ENCODE measurements around the gene SLC22A3. TPM values are rescaled to one million over a fixed set of nuclear protein-coding genes. Genes with fewer than 3 reads are reported as not detected.
A peak's percentile ranks its signal among the peaks of the same experiment; 100 is the strongest.
"Not testable (repeated sequence)": the region's sequence is repeated elsewhere in the genome, so short reads cannot be mapped to it uniquely, and the experiment has no call there.

SLC22A3 gene
- total RNA-seq, 2 experiments from 2014 or later = not detected

DNA sequence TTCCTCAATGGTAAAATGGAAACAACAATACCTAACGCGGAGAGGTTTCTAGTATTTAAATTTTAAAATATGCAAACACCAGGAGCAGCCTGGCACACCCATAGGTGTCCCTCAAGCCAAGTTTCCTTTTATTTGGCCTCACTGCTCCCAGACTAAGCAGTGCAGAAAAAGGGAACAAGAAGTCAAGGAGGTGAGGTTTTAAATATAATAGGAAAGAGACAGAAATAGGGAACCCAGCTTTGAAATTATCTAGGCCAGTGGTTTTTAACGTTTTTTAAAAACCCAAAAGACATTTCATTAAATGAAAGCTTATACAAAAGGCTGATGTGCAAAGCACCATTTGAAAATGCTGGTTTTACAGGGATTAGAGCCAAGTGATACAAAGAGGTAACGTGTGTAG, 109.6 kb downstream of the SLC22A3 start:
- Mint-ChIP-seq H3K9me3 (peaks cover 1% of the 10 kb centered on the region), H3K27me3 (peaks cover 32% of the 10 kb centered on the region), H3K36me3 (peaks cover 21% of the 10 kb centered on the region), H3K27ac (peak overlapping the region; percentile 15), H3K4me1 (peaks cover 45% of the 10 kb centered on the region), H3K4me3 (no peak overlapping the region)
- ATAC-seq (ENCODE audit: low read depth) (no peak), DNase-seq (no peak)
- POLR2A ChIA-PET = no interaction called here

GRCh38 chr6:160461641-160462040, 113.5 kb downstream of the SLC22A3 start:
- no peak for ATAC-seq (ENCODE audit: low read depth)
- POLR2A ChIA-PET = no interaction called here
- no peak for DNase-seq
- H3K4me1 Mint-ChIP-seq = peaks cover 55% of the 10 kb centered on the region
- H3K27ac Mint-ChIP-seq = peak overlapping the region; percentile 84
- peak overlapping the region; percentile 66 for H3K4me3 Mint-ChIP-seq
- H3K27me3 Mint-ChIP-seq = peaks cover 14% of the 10 kb centered on the region
- peaks cover 6% of the 10 kb centered on the region for H3K9me3 Mint-ChIP-seq
- H3K36me3 Mint-ChIP-seq = peaks cover 34% of the 10 kb centered on the region

- DNase-seq (no peak), ATAC-seq (ENCODE audit: low read depth) (peak; percentile 23)
- Mint-ChIP-seq H3K4me1 (peaks cover 55% of the 10 kb centered on the region), H3K36me3 (peaks cover 36% of the 10 kb centered on the region), H3K4me3 (peak overlapping the region; percentile 66), H3K27me3 (peaks cover 17% of the 10 kb centered on the region), H3K9me3 (peaks cover 6% of the 10 kb centered on the region), H3K27ac (peak overlapping the region; percentile 84)
- POLR2A ChIA-PET = interaction anchor here (1.0 to 1.8 kb wide), 3 partner anchors 59 to 736 kb away, joined by 3 to 6 read pairs (median 5); partner anchors contain the start of gene WTAP
Observed at GRCh38 chr6:160462116-160462515, 113.9 kb downstream of the SLC22A3 start.

- POLR2A ChIA-PET = interaction anchor here (1.0 to 1.8 kb wide), 3 partner anchors 58 to 736 kb away, joined by 3 to 6 read pairs (median 5); partner anchors contain the start of gene WTAP
- Mint-ChIP-seq H3K27me3 (peaks cover 18% of the 10 kb centered on the region), H3K27ac (peak overlapping the region; percentile 49), H3K4me3 (peak overlapping the region; percentile 46), H3K36me3 (peaks cover 35% of the 10 kb centered on the region), H3K4me1 (peaks cover 50% of the 10 kb centered on the region), H3K9me3 (peaks cover 6% of the 10 kb centered on the region)
- ATAC-seq (ENCODE audit: low read depth) (peak; percentile 75), DNase-seq (peak; percentile 53)
Observed at GRCh38 chr6:160462551-160463109, 114.5 kb downstream of the SLC22A3 start.

DNA sequence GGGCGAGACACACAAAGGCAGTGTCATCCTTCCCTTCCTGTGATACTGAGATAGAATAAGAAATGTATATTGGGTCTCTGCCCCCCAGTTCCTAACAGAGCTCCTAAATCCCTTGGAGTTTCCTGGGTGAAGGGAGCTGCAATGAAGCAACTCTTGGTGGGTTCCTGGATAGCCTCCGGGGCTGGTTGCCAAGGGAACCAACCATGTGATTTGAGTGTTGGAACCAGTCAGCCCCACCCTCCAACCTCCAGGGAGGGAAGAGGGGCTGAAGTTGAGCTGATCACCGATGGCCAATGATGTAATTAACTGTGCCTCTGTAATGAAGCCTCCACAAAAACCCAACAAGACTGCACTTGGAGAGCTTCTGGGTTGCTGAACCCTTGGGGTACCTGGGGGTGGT, 116.6 kb downstream of the SLC22A3 start:
- peaks cover 27% of the 10 kb centered on the region for H3K36me3 Mint-ChIP-seq
- no peak overlapping the region for H3K4me3 Mint-ChIP-seq
- DNase-seq (no peak), ATAC-seq (ENCODE audit: low read depth) (no peak)
- H3K4me1 Mint-ChIP-seq = peaks cover 35% of the 10 kb centered on the region
- POLR2A ChIA-PET = interaction anchor here (1.6 kb wide), 1 partner anchor 55 kb away, joined by 9 read pairs; no protein-coding TSS in a partner anchor
- peaks cover 25% of the 10 kb centered on the region for H3K27me3 Mint-ChIP-seq
- H3K27ac Mint-ChIP-seq = no peak overlapping the region
- H3K9me3 Mint-ChIP-seq = peaks cover 7% of the 10 kb centered on the region

DNA sequence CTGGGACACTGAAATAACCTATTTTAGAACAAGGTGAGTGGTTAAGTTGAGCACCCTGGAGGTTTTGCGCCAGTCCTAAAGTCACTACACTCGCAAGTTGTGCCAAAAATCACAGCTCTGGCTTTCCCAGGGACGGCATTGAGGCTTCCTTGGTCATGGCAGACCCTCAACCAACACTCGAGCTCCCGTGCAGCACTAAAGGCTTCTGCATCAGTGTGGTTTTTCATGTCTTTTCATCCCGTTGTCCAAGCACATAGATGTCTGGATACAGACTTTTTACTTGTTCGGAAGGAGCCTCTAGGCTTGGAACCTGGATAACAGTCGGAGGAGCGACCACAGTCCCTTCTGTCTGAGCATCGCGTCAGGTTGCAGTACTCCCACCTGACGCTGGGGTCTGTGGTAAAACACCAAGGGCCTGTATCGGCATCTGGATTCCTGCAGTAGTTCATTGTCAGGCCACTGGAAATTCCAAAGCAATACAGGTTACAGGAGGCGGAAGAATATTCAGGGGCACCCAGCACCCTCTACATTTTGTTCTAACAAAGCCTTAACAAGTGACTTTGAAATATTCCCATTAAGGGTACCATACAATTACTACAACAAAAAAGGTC, 119.2 kb downstream of the SLC22A3 start:
- POLR2A ChIA-PET; DNase-seq; ATAC-seq (ENCODE audit: low read depth); H3K27ac Mint-ChIP-seq; H3K4me3 Mint-ChIP-seq: not testable (repeated sequence)
- peaks cover 11% of the 10 kb centered on the region for H3K9me3 Mint-ChIP-seq
- H3K36me3 Mint-ChIP-seq = peaks cover 22% of the 10 kb centered on the region
- H3K27me3 Mint-ChIP-seq = peaks cover 30% of the 10 kb centered on the region
- peaks cover 25% of the 10 kb centered on the region for H3K4me1 Mint-ChIP-seq

DNA sequence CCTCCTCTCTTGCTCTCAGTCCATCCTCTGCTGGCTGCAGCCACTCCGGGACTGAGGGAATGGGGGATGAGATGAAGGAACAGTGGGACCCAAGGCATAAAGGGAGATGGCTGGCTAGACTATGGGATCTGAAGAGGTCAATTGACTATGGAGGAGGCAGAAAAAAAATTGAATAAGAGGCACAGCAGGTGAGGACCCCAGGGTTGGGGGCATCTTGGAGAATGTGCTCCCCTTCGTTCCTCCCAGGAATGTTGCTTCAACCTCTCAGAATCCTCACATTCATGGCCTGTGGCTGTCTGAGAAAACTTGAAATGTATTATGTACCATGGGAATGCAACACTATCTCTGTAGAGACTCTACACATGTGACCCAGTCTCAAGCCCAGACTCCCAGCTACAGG, 121.0 kb downstream of the SLC22A3 start:
- no peak overlapping the region for H3K4me3 Mint-ChIP-seq
- DNase-seq = no peak
- POLR2A ChIA-PET = interaction anchor here (0.6 kb wide), 1 partner anchor 499 kb away, joined by 3 read pairs; no protein-coding TSS in a partner anchor
- peaks cover 18% of the 10 kb centered on the region for H3K36me3 Mint-ChIP-seq
- peaks cover 14% of the 10 kb centered on the region for H3K4me1 Mint-ChIP-seq
- ATAC-seq (ENCODE audit: low read depth) = no peak
- H3K27ac Mint-ChIP-seq = no peak overlapping the region
- peaks cover 11% of the 10 kb centered on the region for H3K9me3 Mint-ChIP-seq
- peaks cover 32% of the 10 kb centered on the region for H3K27me3 Mint-ChIP-seq

- peak overlapping the region; percentile 53 for H3K4me3 Mint-ChIP-seq
- H3K27me3 Mint-ChIP-seq; H3K9me3 Mint-ChIP-seq; ATAC-seq (ENCODE audit: low read depth); DNase-seq; H3K4me1 Mint-ChIP-seq; POLR2A ChIA-PET: not testable (repeated sequence)
- H3K36me3 Mint-ChIP-seq = peaks cover 19% of the 10 kb centered on the region
- peak overlapping the region; percentile 44 for H3K27ac Mint-ChIP-seq
Observed at GRCh38 chr6:160476056-160476455, 127.9 kb downstream of the SLC22A3 start.

- H3K27ac Mint-ChIP-seq; H3K27me3 Mint-ChIP-seq; H3K4me3 Mint-ChIP-seq; H3K4me1 Mint-ChIP-seq; ATAC-seq (ENCODE audit: low read depth); DNase-seq; POLR2A ChIA-PET: not testable (repeated sequence)
- peaks cover 11% of the 10 kb centered on the region for H3K9me3 Mint-ChIP-seq
- H3K36me3 Mint-ChIP-seq = peaks cover 27% of the 10 kb centered on the region
Observed at GRCh38 chr6:160477072-160477471, 128.9 kb downstream of the SLC22A3 start.

DNA sequence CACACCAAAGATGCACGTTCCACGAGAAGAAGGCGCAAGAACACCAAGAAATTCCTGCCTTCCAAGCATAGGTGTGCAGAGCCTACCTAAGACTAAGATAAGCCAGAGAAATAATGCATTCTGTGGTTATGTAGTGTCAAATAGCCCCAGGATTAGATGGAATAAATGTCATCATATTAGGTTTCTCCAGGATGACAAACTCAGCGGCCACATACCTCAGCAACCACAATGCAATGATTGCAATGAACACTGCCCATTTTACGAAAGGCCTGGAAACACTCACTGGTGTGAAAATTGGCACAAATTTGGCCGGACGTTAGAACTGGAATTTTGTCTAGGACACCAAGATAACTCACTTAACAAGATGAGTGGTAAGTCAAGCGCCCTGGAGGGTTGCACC, 129.7 kb downstream of the SLC22A3 start:
- DNase-seq (no peak), ATAC-seq (ENCODE audit: low read depth) (no peak)
- Mint-ChIP-seq H3K36me3 (peaks cover 35% of the 10 kb centered on the region), H3K4me1 (peaks cover 2% of the 10 kb centered on the region), H3K9me3 (peaks cover 18% of the 10 kb centered on the region), H3K4me3 (no peak overlapping the region), H3K27ac (no peak overlapping the region), H3K27me3 (peaks cover 4% of the 10 kb centered on the region)
- POLR2A ChIA-PET = no interaction called here

- POLR2A ChIA-PET = no interaction called here
- ATAC-seq (ENCODE audit: low read depth) = no peak
- peaks cover 29% of the 10 kb centered on the region for H3K36me3 Mint-ChIP-seq
Observed at GRCh38 chr6:160487116-160487515, 138.9 kb downstream of the SLC22A3 start.

GRCh38 chr6:160489091-160489490, 140.9 kb downstream of the SLC22A3 start:
- Mint-ChIP-seq H3K27me3 (peaks cover 2% of the 10 kb centered on the region), H3K9me3 (no peaks in the 10 kb centered on the region), H3K4me3 (no peak overlapping the region), H3K36me3 (peaks cover 19% of the 10 kb centered on the region), H3K4me1 (no peaks in the 10 kb centered on the region), H3K27ac (no peak overlapping the region)
- no peak for DNase-seq
- POLR2A ChIA-PET = no interaction called here
- no peak for ATAC-seq (ENCODE audit: low read depth)

More at GRCh38 chr6:160487116-160487515, 138.9 kb downstream of the SLC22A3 start:
- H3K4me3 Mint-ChIP-seq = no peak overlapping the region
- H3K27me3 Mint-ChIP-seq = peaks cover 2% of the 10 kb centered on the region
- no peak overlapping the region for H3K27ac Mint-ChIP-seq
- H3K4me1 Mint-ChIP-seq = no peaks in the 10 kb centered on the region
- no peak for DNase-seq
- peaks cover 6% of the 10 kb centered on the region for H3K9me3 Mint-ChIP-seq

- Mint-ChIP-seq H3K27me3 (peaks cover 8% of the 10 kb centered on the region), H3K9me3 (no peaks in the 10 kb centered on the region), H3K36me3 (peaks cover 22% of the 10 kb centered on the region), H3K4me3 (no peak overlapping the region), H3K27ac (no peak overlapping the region), H3K4me1 (no peaks in the 10 kb centered on the region)
- POLR2A ChIA-PET = no interaction called here
- DNase-seq (no peak), ATAC-seq (ENCODE audit: low read depth) (no peak)
Observed at GRCh38 chr6:160494576-160494975, 146.4 kb downstream of the SLC22A3 start.

GRCh38 chr6:160500639-160501038, 152.5 kb downstream of the SLC22A3 start:
- ATAC-seq (ENCODE audit: low read depth) (no peak), DNase-seq (no peak)
- Mint-ChIP-seq H3K4me3 (no peak overlapping the region), H3K9me3 (peaks cover 8% of the 10 kb centered on the region), H3K27ac (no peak overlapping the region), H3K36me3 (peaks cover 22% of the 10 kb centered on the region), H3K27me3 (peaks cover 4% of the 10 kb centered on the region), H3K4me1 (peaks cover 6% of the 10 kb centered on the region)
- POLR2A ChIA-PET = no interaction called here

All from activated naive CD8-positive, alpha-beta T cell treated with anti-CD3 and anti-CD28 coated beads, Interleukin-2, amount 10 ng/mL, durations not matched to agents 7 days and 5 days (primary cell).